Prostate gland (tissue), 2 donors: ENCODE measurements around the gene RAB4A.

ENCODE experiments used
- CTCF ChIP-seq, 4 experiments: fragments of 200-600 bp in 2 of 4; fragments of 450-650 bp in 2 of 4; sonication (generic) in 2 of 4; IDR thresholded peaks; 1 replicate in 3 of 4; 2 replicates in 1 of 4; pipeline ENCODE4 v1.5.1; 2016 to 2019; ENCODE audit warnings: antibody characterized with exemption in 4 of 4, mild to moderate bottlenecking in 2 of 4, moderate library complexity in 2 of 4
- POLR2AphosphoS5 ChIP-seq: sonication (generic); formaldehyde crosslinking; IDR thresholded peaks from one replicate; pipeline ENCODE4 v1.6.1; 2017; ENCODE audit warnings: antibody characterized with exemption

- TF ChIP-seq POLR2AphosphoS5 (no peak), CTCF (IDR thresholded peaks at IDR 0.05) (no peak)
Observed at GRCh38 chr1:229318056-229318455, 47.1 kb downstream of the RAB4A start.
